ENCODE results near the gene TK2.
A peak's percentile ranks its signal among the peaks of the same experiment; 100 is the strongest.

TK2 gene

DNA sequence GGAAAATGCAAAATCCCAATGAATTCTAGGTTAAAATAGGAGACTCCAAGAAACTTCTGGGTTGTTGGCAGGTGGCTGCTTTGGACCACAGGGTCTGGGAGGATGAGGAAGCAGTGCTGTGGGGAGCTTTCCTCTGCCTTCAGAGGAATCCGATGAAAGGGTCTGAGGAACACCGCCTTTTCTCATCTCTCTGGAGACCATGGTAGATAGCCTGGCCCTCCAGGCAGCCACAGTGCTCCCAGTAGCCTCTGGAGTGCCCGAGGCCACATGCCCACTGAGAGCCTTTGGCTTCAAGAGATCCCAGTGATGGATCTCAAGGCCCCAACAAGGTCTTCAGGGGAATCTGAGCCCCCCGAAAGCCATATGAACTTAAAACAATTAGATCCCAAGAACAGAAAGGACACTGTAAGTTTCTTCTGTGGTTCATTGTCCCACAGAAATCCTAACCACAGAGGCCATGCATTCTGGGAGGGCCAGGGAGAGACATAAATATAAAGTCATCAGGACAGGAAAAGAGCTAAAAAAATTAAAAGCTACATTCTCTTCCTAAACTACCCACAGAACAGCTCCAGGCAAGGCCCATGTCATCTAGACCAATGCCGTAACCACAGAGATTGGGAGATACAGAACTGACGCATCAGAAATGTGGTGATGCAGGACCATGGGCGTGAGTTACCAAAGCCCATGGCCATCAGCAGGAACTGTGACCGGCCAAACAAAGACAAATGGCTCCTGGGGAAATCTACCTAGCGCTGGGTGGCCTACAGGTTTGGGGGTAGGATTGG, 24.3 kb downstream of the TK2 start:
- DNase-seq (ENCODE audit: low read depth): peak; percentile 86
- no peak overlapping the region for H3K4me3 ChIP-seq (ENCODE audit: low read depth, low read length)
- TF ChIP-seq, protein P1, sequence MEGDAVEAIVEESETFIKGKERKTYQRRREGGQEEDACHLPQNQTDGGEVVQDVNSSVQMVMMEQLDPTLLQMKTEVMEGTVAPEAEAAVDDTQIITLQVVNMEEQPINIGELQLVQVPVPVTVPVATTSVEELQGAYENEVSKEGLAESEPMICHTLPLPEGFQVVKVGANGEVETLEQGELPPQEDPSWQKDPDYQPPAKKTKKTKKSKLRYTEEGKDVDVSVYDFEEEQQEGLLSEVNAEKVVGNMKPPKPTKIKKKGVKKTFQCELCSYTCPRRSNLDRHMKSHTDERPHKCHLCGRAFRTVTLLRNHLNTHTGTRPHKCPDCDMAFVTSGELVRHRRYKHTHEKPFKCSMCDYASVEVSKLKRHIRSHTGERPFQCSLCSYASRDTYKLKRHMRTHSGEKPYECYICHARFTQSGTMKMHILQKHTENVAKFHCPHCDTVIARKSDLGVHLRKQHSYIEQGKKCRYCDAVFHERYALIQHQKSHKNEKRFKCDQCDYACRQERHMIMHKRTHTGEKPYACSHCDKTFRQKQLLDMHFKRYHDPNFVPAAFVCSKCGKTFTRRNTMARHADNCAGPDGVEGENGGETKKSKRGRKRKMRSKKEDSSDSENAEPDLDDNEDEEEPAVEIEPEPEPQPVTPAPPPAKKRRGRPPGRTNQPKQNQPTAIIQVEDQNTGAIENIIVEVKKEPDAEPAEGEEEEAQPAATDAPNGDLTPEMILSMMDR (IDR thresholded peaks at IDR 0.05; ENCODE audit: low read depth, low read length): no peak
- TF ChIP-seq POLR2A (IDR thresholded peaks at IDR 0.05; ENCODE audit: extremely low read depth, insufficient read length) (no peak), MYC (IDR thresholded peaks at IDR 0.05; ENCODE audit: low read depth, low read length) (no peak)
- TF ChIP-seq, protein P2, sequence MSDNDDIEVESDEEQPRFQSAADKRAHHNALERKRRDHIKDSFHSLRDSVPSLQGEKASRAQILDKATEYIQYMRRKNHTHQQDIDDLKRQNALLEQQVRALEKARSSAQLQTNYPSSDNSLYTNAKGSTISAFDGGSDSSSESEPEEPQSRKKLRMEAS (IDR thresholded peaks at IDR 0.05; ENCODE audit: low read depth, low read length): no peak

DNA sequence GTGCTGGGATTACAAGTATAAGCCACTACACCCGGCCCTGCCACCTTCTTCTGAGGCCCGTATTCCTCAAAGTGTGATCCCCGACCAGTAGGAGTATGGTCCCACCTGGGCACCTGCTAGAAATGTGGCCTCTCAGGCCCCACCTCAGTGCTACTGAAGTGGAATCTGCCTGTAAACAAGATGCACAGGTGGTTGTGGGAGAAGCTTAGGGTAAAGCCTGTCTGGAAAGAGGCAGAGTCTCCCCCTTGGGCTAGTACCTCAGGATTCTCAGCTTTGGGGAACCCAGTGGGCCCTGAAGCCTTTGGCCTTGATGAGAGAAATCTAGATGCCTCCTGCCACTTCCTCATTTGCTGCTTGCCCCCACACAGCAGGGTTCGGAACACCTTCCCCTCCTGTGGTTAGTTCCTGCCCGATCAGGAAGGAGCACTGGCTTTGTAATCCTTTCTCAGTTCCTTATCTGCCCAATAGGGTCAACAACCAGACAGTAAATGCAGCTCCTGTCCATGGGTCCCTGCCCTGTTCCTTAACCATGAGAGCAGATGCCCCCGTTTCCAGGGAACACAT, 25.2 kb downstream of the TK2 start:
- peak overlapping the region; percentile 21 for H3K4me3 ChIP-seq (ENCODE audit: low read depth, low read length)
- peak; percentile 99 for DNase-seq (ENCODE audit: low read depth)
- TF ChIP-seq MYC (IDR thresholded peaks at IDR 0.05; ENCODE audit: low read depth, low read length) (0 out of 2 replicates have a peak, but pooled peaks have one; percentile 32), POLR2A (IDR thresholded peaks at IDR 0.05; ENCODE audit: extremely low read depth, insufficient read length) (no peak)
- TF ChIP-seq, protein P1 (IDR thresholded peaks at IDR 0.05; ENCODE audit: low read depth, low read length): peak; percentile 1

DNA sequence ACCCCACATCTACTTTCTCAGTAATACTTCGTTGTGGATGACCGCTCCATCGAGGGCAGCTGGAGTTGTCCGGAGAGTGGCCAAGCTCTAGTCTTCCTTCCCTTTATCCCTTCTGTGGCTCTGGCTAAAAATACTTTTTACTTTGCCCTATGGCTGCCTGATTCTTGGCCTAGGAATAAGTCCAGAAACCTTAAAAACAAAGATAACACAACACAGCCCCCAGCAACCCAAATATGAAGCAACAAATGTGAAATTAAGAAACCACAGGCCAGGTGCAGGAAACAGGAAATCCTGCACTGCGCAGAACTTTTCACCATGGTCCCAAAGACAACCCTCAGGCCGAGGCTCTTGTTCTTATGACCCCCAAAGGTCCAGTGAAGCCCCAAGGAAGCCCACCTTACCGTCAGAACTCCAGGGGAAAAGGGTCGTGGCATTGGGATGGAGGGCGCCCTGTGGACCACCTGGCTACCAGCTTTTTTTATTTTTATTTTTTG, 26.0 kb downstream of the TK2 start:
- peak; percentile 89 for DNase-seq (ENCODE audit: low read depth)
- TF ChIP-seq POLR2A (IDR thresholded peaks at IDR 0.05; ENCODE audit: extremely low read depth, insufficient read length): no peak
- TF ChIP-seq MYC (IDR thresholded peaks at IDR 0.05; ENCODE audit: low read depth, low read length): 0 out of 2 replicates have a peak, but pooled peaks have one; percentile 37
- TF ChIP-seq, protein P1 (IDR thresholded peaks at IDR 0.05; ENCODE audit: low read depth, low read length): no peak
- TF ChIP-seq, protein P2 (IDR thresholded peaks at IDR 0.05; ENCODE audit: low read depth, low read length): no peak
- no peak overlapping the region for H3K4me3 ChIP-seq (ENCODE audit: low read depth, low read length)

DNA sequence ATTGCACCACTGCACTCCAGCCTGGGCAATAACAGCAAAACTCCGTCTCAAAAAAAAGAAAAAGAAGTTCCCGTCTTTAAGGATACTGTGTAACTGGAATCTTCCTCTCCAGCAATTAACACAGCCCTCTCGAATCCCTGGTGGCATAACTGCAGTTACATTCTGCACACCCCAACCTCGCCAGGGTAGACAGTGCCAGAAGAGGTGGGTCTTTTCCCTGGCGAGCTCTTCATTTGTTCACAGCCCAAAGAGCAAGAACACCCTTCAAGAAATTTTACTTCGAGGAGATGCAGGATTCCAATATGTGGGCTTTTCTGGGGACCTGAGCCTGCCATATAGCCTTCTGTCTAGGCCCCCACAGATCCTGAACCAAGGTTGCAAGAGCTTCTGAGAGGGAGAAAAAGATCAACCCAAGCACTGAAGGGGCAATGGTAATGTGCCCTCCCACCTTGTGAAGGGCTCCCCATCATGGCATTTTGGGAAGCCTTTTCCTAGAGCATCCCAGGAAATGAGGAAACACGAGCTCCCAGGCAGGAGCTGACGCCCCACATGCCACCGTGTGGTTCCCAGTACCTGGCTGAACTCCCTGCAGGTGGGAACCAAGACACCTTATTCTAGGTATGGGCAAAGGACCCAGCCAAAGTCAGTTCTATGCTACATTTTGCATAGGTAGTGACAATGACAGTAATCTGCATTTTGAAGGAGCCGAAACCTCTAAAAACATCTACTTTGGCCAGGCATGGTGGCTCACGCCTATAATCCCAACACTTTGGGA, 26.9 kb downstream of the TK2 start:
- TF ChIP-seq POLR2A (IDR thresholded peaks at IDR 0.05; ENCODE audit: extremely low read depth, insufficient read length) (no peak), MYC (IDR thresholded peaks at IDR 0.05; ENCODE audit: low read depth, low read length) (no peak)
- TF ChIP-seq, protein P2 (IDR thresholded peaks at IDR 0.05; ENCODE audit: low read depth, low read length): no peak
- TF ChIP-seq, protein P1 (IDR thresholded peaks at IDR 0.05; ENCODE audit: low read depth, low read length): no peak
- no peak overlapping the region for H3K4me3 ChIP-seq (ENCODE audit: low read depth, low read length)
- no peak for DNase-seq (ENCODE audit: low read depth)

DNA sequence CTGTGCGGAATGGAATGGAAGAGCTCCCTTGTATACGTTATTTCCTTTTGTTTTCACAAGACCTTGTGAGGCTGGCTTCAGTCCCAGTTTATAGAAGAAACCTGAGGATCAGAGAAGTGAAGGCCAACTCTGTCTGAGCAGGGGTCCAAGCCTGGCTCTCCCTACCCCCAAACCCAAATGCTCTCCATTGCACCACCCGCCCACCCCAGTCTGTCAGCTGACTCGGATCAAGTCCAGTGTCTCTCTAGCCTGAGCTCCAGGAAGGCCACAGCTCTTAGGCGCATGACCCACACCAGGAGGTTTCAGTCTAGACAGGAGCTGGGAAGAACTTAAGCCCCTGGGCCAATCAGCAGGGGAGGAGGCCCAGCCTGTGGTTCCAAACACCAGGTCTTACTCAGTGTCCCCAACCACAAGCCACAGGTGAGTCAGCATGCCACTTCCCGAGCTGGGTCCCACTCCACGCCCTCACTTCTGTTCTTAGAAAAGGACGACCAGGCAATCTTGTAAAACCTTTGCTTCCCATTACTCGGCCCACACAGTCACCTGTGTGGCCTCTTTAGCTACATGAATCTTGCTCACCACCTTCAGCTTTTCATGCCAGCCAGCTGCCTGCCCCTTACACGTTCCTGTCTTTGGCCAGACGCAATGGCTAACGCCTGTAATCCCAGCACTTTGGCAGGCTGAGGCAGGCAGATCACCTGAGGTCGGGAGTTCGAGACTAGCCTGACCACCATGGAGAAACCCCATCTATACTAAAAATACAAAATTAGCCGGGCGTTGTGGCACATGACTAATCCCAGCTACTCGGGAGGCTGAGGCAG, 27.8 kb downstream of the TK2 start:
- H3K4me3 ChIP-seq (ENCODE audit: low read depth, low read length): no peak overlapping the region
- peak; percentile 97 for DNase-seq (ENCODE audit: low read depth)
- TF ChIP-seq MYC (IDR thresholded peaks at IDR 0.05; ENCODE audit: low read depth, low read length): peak; percentile 27; the same call in 1 of the 2 replicates
- TF ChIP-seq, protein P2 (IDR thresholded peaks at IDR 0.05; ENCODE audit: low read depth, low read length): peak; percentile 58
- TF ChIP-seq POLR2A (IDR thresholded peaks at IDR 0.05; ENCODE audit: extremely low read depth, insufficient read length): no peak

Data from NB4 (cell line).